K562 (cell line): ENCODE results near the gene KIF26B. TPM values are rescaled to one million over a fixed set of nuclear protein-coding genes. Genes with fewer than 3 reads are reported as not detected.

Experiments
- ATAC-seq: fragments of 200-7000 bp; cut with Tn5 transposase; 3 replicates; pipeline ENCODE4 v1.9.1; 2020; ENCODE audit warnings: moderate library complexity
- BruUV-seq: library from RNA; stranded (reverse); fragments of 400-500 nt; replicated peaks from 2 replicates; lab custom pipeline; 2021; lab: Mats Ljungman, UMichigan
- CTCF ChIA-PET: fragments of 300-600 bp; formaldehyde crosslinking; extraction: SDS; loops from one replicate; lab custom pipeline; 2021; ENCODE audit warnings: low intra/inter-chr PET ratio; lab: Yijun Ruan, JAX
- POLR2A ChIA-PET: fragments of 300-600, 350-650 bp; sonication (Branson Sonifier 250); formaldehyde crosslinking; extraction: SDS; loops from one replicate; lab custom pipeline; 2021; ENCODE audit warnings: antibody characterized with exemption, inconsistent platforms; lab: Yijun Ruan, JAX
- DNase-seq, 4 experiments: peaks; one replicate each; pipeline versions ENCODE4 v3.0.0 to v3.0.0-alpha.2; 2011 to 2018; ENCODE audit warnings: low spot score in 3 of 4, mixed read lengths in 3 of 4; ENCODE audit errors: extremely low read depth in 1 of 4
- FAIRE-seq: peaks from 2 replicates; lab custom pipeline; 2011; peaks lifted over from hg19 to GRCh38; lab: Jason Lieb, UNC
- H2AFZ ChIP-seq: 2 replicates; pipeline ENCODE4 v1.6.0; 2011; ENCODE audit warnings: low read depth, low read length, control low read depth, inconsistent platforms
- H3K27ac ChIP-seq: fragments of 200-600 bp; 3 replicates; pipeline ENCODE4 v1.8.0; 2011; ENCODE audit warnings: low read depth, mild to moderate bottlenecking, control low read depth, inconsistent platforms, low read length, moderate library complexity, mixed read lengths; ENCODE audit errors: extremely low read depth
- H3K27me3 ChIP-seq, 2 experiments: fragments of 300-600 bp in 1 of 2; 2 replicates in 1 of 2; 3 replicates in 1 of 2; pipeline versions ENCODE4 v1.6.0 to v1.8.0; 2011; ENCODE audit warnings: inconsistent platforms in 2 of 2, low read length in 2 of 2, mild to moderate bottlenecking in 1 of 2, mixed read lengths in 1 of 2, moderate library complexity in 1 of 2; ENCODE audit not compliant: control insufficient read depth in 2 of 2, insufficient read depth in 2 of 2
- H3K36me3 ChIP-seq: fragments of 300-600 bp; 3 replicates; pipeline ENCODE4 v1.8.0; 2011; ENCODE audit warnings: mild to moderate bottlenecking, low read length, inconsistent platforms; ENCODE audit not compliant: control insufficient read depth, insufficient read depth
- H3K4me1 ChIP-seq, 2 experiments: fragments of 200-600 bp in 1 of 2; replicated peaks in 1 of 2; 2 replicates in 1 of 2; 3 replicates in 1 of 2; pipeline versions ENCODE4 v1.5.1 to v1.8.0; 2011; ENCODE audit warnings: inconsistent platforms in 2 of 2, low read length in 2 of 2, mild to moderate bottlenecking in 1 of 2, mixed read lengths in 1 of 2, moderate library complexity in 1 of 2; ENCODE audit not compliant: control insufficient read depth in 2 of 2, insufficient read depth in 2 of 2
- H3K4me2 ChIP-seq: 2 replicates; pipeline ENCODE4 v1.6.1; 2011; ENCODE audit warnings: low read length, control low read depth, inconsistent platforms, mixed read lengths; ENCODE audit not compliant: insufficient read depth
- H3K4me3 ChIP-seq: fragments of 200-600 bp; sonication (generic), shearing (Covaris generic); 2 replicates; pipeline ENCODE4 v1.5.1; 2016; ENCODE audit warnings: control low read depth, inconsistent platforms
- H3K79me2 ChIP-seq: fragments of 200-600 bp; 3 replicates; pipeline ENCODE4 v1.8.0; 2011; ENCODE audit warnings: low read length, inconsistent platforms; ENCODE audit not compliant: control insufficient read depth, insufficient read depth
- H3K9ac ChIP-seq, 2 experiments: 2 replicates each; pipeline versions ENCODE4 v1.6.0 to v1.6.1; 2011; ENCODE audit warnings: low read depth in 2 of 2, low read length in 2 of 2, control low read depth in 1 of 2, inconsistent platforms in 1 of 2, mild to moderate bottlenecking in 1 of 2, mixed read lengths in 1 of 2; ENCODE audit not compliant: insufficient read depth in 1 of 2
- H3K9me1 ChIP-seq: one replicate; pipeline ENCODE4 v1.6.0; 2011; ENCODE audit warnings: inconsistent platforms, mild to moderate bottlenecking, low read length, moderate library complexity; ENCODE audit not compliant: control insufficient read depth, insufficient read depth
- H3K9me3 ChIP-seq: replicated peaks from 2 replicates; pipeline ENCODE4 v1.5.1; 2011; ENCODE audit warnings: low read depth, low read length, inconsistent platforms; ENCODE audit not compliant: control insufficient read depth, insufficient read depth
- H4K20me1 ChIP-seq: replicated peaks from 2 replicates; pipeline ENCODE4 v1.6.1; 2011; ENCODE audit warnings: low read length, inconsistent platforms, mixed read lengths; ENCODE audit not compliant: control insufficient read depth, insufficient read depth
- C11orf30 ChIP-seq: fragments of 450-650 bp; IDR thresholded peaks from 2 replicates; pipeline ENCODE4 v1.6.1; 2016; ENCODE audit warnings: low read depth, mild to moderate bottlenecking
- CBX8 ChIP-seq: fragments of 200-600 bp; sonication (generic); IDR thresholded peaks from 2 replicates; pipeline ENCODE4 v1.6.1; 2012; ENCODE audit warnings: borderline replicate concordance, mixed run types, low read depth, mild to moderate bottlenecking, moderate library complexity, mixed read lengths, low read length, control low read depth, inconsistent platforms; ENCODE audit not compliant: poor library complexity, severe bottlenecking; ENCODE audit errors: extremely low read depth
- DMBX1 ChIP-seq: fragments of 250-450 bp; sonication (Bioruptor Pico); IDR thresholded peaks from 2 replicates; pipeline ENCODE4 v1.8.0; 2022; ENCODE audit warnings: inconsistent platforms, mild to moderate bottlenecking, moderate library complexity, borderline replicate concordance
- HIVEP1 ChIP-seq: fragments of 250-450 bp; sonication (Bioruptor Pico); IDR thresholded peaks from 2 replicates; pipeline ENCODE4 v1.4.0; 2020; ENCODE audit warnings: mild to moderate bottlenecking
- HMBOX1 ChIP-seq: sonication (generic); IDR thresholded peaks from 2 replicates; pipeline ENCODE4 v1.6.1; 2016
- LARP7 ChIP-seq: fragments of 450-650 bp; IDR thresholded peaks from 2 replicates; pipeline ENCODE4 v1.6.1; 2016
- NFIX ChIP-seq: fragments of 250-450 bp; sonication (Bioruptor Pico); IDR thresholded peaks from 2 replicates; pipeline ENCODE4 v1.4.0; 2020; ENCODE audit warnings: low read depth, mild to moderate bottlenecking, moderate library complexity
- OTX1 ChIP-seq: fragments of 450-650 bp; formaldehyde crosslinking; IDR thresholded peaks from 2 replicates; pipeline ENCODE4 v1.4.0; 2022; ENCODE audit warnings: mild to moderate bottlenecking
- POLR2B ChIP-seq: fragments of 450-650 bp; IDR thresholded peaks from 2 replicates; pipeline ENCODE4 v1.6.1; 2018; ENCODE audit warnings: low read depth; ENCODE audit not compliant: partially characterized antibody
- SMARCA5 ChIP-seq: fragments of 450-650 bp; IDR thresholded peaks from 2 replicates; pipeline ENCODE4 v1.6.1; 2016
- SMC3 ChIP-seq: conservative IDR thresholded peaks from 2 replicates; pipeline ENCODE4 v1.6.1; 2011; ENCODE audit warnings: low read depth, low read length, improper control_type of control experiment; ENCODE audit not compliant: insufficient read depth
- STAG1 ChIP-seq: sonication (generic); formaldehyde crosslinking; IDR thresholded peaks from 2 replicates; pipeline ENCODE4 v1.5.0; 2020; ENCODE audit warnings: missing genetic modification reagents, borderline replicate concordance
- STAT5A ChIP-seq: IDR thresholded peaks from 2 replicates; pipeline ENCODE4 v1.6.1; 2012; ENCODE audit warnings: low read length, inconsistent platforms, borderline replicate concordance
- TRIM24 ChIP-seq, 2 experiments: fragments of 450-650 bp; IDR thresholded peaks; 2 replicates each; pipeline ENCODE4 v1.6.1; 2016
- YY1 ChIP-seq, 3 experiments: IDR thresholded peaks; 2 replicates each; pipeline ENCODE4 v1.6.1; 2011; ENCODE audit warnings: low read length in 2 of 3, mild to moderate bottlenecking in 2 of 3, moderate library complexity in 2 of 3, borderline replicate concordance in 1 of 3, control low read depth in 1 of 3, low read depth in 1 of 3; ENCODE audit not compliant: insufficient read depth in 3 of 3, insufficient replicate concordance in 2 of 3, control insufficient read depth in 1 of 3, insufficient read length in 1 of 3; ENCODE audit errors: extremely low read depth in 1 of 3
- ZBTB17 ChIP-seq: fragments of 450-650 bp; formaldehyde crosslinking; IDR thresholded peaks from 2 replicates; pipeline ENCODE4 v1.4.0; 2020; ENCODE audit warnings: mild to moderate bottlenecking
- ZBTB34 ChIP-seq: fragments of 250-450 bp; sonication (Bioruptor Pico); IDR thresholded peaks from 2 replicates; pipeline ENCODE4 v1.8.0; 2021; ENCODE audit warnings: mild to moderate bottlenecking, moderate library complexity
- ZNF280A ChIP-seq: fragments of 450-650 bp; IDR thresholded peaks from 2 replicates; pipeline ENCODE4 v1.6.1; 2018; ENCODE audit warnings: mild to moderate bottlenecking, low read depth; ENCODE audit not compliant: partially characterized antibody
- ZNF507 ChIP-seq: conservative IDR thresholded peaks from 2 replicates; pipeline ENCODE4 v1.6.1; 2017; ENCODE audit warnings: missing genetic modification characterization, missing compliant biosample characterization
- ZNF561 ChIP-seq: fragments of 450-650 bp; formaldehyde crosslinking; conservative IDR thresholded peaks from 2 replicates; pipeline ENCODE4 v1.4.0; 2020; ENCODE audit warnings: mild to moderate bottlenecking, moderate library complexity
- WGBS: fragments of 100-300 bp; shearing (Covaris generic); methylation state at CpG from one replicate; pipeline ENCODE4 v1.1.6; 2016; ENCODE audit warnings: low coverage, mixed read lengths; ENCODE audit not compliant: insufficient coverage; ENCODE audit errors: missing lambda C conversion rate; 5-methylcytosine and 5-hydroxymethylcytosine counted together
- in situ Hi-C: fragments of 300-500 bp; cut with MboI; formaldehyde crosslinking; loops from 4 replicates; pipeline ENCODE4 v1.15.0; 2018; ENCODE audit warnings: inconsistent platforms, mixed read lengths
- intact Hi-C: fragments of 100-400 bp; cut with micrococcal nuclease; formaldehyde crosslinking; loops from 2 replicates; pipeline ENCODE4 v1.14.2; 2022
- polyA plus RNA-seq, 8 experiments: library from polyadenylated mRNA; depleted of rRNA in 4 of 8; stranded (reverse) in 5 of 8; unstranded in 3 of 8; fragments of >200 nt; fragmentation: Nextera tagmentation in 2 of 8; fragmentation: Illumina TruSeq in 1 of 8; extraction: Ambion mirVana in 2 of 8; extraction: Trizol in 1 of 8; gene quantifications; 2 replicates each; pipeline versions ENCODE4 v1.2.1 to v1.2.3, GENCODE V29; 2011 to 2014; ENCODE audit warnings: inconsistent platforms in 1 of 8, missing spikeins in 1 of 8
- total RNA-seq, 7 experiments: library from RNA; depleted of rRNA in 6 of 7; stranded (reverse); fragments of >200 nt in 6 of 7; fragmentation: Illumina TruSeq in 2 of 7; extraction: Trizol in 2 of 7; gene quantifications; 2 replicates each; pipeline versions ENCODE4 v1.2.1 to v1.2.3, GENCODE V29; 2011 to 2021; ENCODE audit warnings: low replicate concordance in 1 of 7

Gene KIF26B
- total and polyA plus RNA-seq, 9 of the 15 experiments (the other 6 are each of a cell fraction or from before 2014, with no cell fraction given), result 0.02 to 0.08 (median 0.03) TPM; not detected in 6

- H4K20me1 ChIP-seq, result no peaks in the 10 kb centered on the region; the same call in 1 of the 2 replicates
- H3K9me1 ChIP-seq, result no peaks in the 10 kb centered on the region
- no peaks in the 10 kb centered on the region for H3K36me3 ChIP-seq
- no peaks in the 10 kb centered on the region for H3K4me1 ChIP-seq
- intact Hi-C loops (no loop called here), in situ Hi-C loops (no loop called here)
- FAIRE-seq (no peak), ATAC-seq (no peak), DNase-seq (no peak)
- ChIA-PET CTCF (no interaction called here), POLR2A (interaction anchor here (0.7 kb wide), 1 partner anchor 48 kb away, joined by 3 read pairs; no protein-coding TSS in a partner anchor)
- no peak for TF ChIP-seq ZBTB34 (CRISPR knock-in tag)
- no peak for TF ChIP-seq ZNF507 (tag)
- no peak for TF ChIP-seq STAG1 (CRISPR knock-in tag)
- no peak for TF ChIP-seq YY1 (IDR thresholded peaks at IDR 0.05; ENCODE audit: borderline replicate concordance in 1 of 3, control insufficient read depth in 1 of 3, extremely low read depth in 1 of 3, insufficient read depth in 3 of 3, insufficient read length in 1 of 3, insufficient replicate concordance in 2 of 3, low read depth in 1 of 3, low read length in 2 of 3)
- TF ChIP-seq SMARCA5, result no peak
- no peak for TF ChIP-seq ZNF561 (CRISPR knock-in tag)
- no peak for TF ChIP-seq NFIX (CRISPR knock-in tag)
- TF ChIP-seq DMBX1 (CRISPR knock-in tag), result no peak
- no peak for TF ChIP-seq ZBTB17 (CRISPR knock-in tag)
- no peak for TF ChIP-seq SMC3
- no peak for TF ChIP-seq OTX1 (CRISPR knock-in tag)
- TF ChIP-seq HMBOX1, result no peak
- no peak for TF ChIP-seq ZNF280A
- no peak for TF ChIP-seq HIVEP1
- TF ChIP-seq CBX8, result no peak
- TF ChIP-seq C11orf30, result no peak
- no peak for TF ChIP-seq STAT5A
- no peak for TF ChIP-seq POLR2B
- TF ChIP-seq TRIM24 (IDR thresholded peaks at IDR 0.05), result no peak
- no peak for TF ChIP-seq LARP7
- no peak overlapping the region for H3K4me2 ChIP-seq
- H3K4me3 ChIP-seq, result no peak overlapping the region
- peaks cover 5% of the 10 kb centered on the region for H3K9me3 ChIP-seq
- H3K27me3 ChIP-seq, result peaks cover 47 to 71% of the 10 kb centered on the region in 2 experiments
- no TSS peak for BruUV-seq
- no peak overlapping the region for H3K9ac ChIP-seq
- H2AFZ ChIP-seq, result no peak overlapping the region
- whole genome bisulfite sequencing, result 2% methylated on average over 9 of the region's 10 CpGs
- no peaks in the 10 kb centered on the region for H3K79me2 ChIP-seq
- no peak overlapping the region for H3K27ac ChIP-seq
Measured at GRCh38 chr1:245211761-245212160, 57.0 kb downstream of the KIF26B start.
